Right cardiac atrium (tissue), 5 donors: Measurements from ENCODE around the gene VPS41. TPM values are rescaled to one million over a fixed set of nuclear protein-coding genes. Genes with fewer than 3 reads are reported as not detected.

Experiments used
- ATAC-seq, 2 donors: fragments of 200-7000 bp; cut with Tn5 transposase; one replicate each; pipeline versions ENCODE4 v1.8.0 to v1.9.1; 2020; ENCODE audit warnings: moderate library complexity in 2 of 2, mild to moderate bottlenecking in 1 of 2
- DNase-seq, 3 donors: peaks; one replicate each; pipeline ENCODE4 v3.0.0-alpha.2; 2020
- H3K27ac ChIP-seq: one replicate; pipeline ENCODE4 v1.5.1; 2013; ENCODE audit warnings: mild to moderate bottlenecking, low read length, control low read depth, moderate library complexity
- H3K27me3 ChIP-seq: one replicate; pipeline ENCODE4 v1.6.1; 2013; ENCODE audit not compliant: control insufficient read depth, insufficient read depth
- H3K4me1 ChIP-seq: one replicate; pipeline ENCODE4 v1.6.1; 2013; ENCODE audit warnings: low read length; ENCODE audit not compliant: control insufficient read depth, insufficient read depth
- H3K4me3 ChIP-seq: one replicate; pipeline ENCODE4 v1.5.1; 2013; ENCODE audit warnings: low read length, control low read depth
- H3K9me3 ChIP-seq: one replicate; pipeline ENCODE4 v1.6.1; 2013; ENCODE audit warnings: low read length; ENCODE audit not compliant: control insufficient read depth
- WGBS: extraction: QIAGEN DNeasy Blood & Tissue Kit; methylation state at CpG from one replicate; pipeline ENCODE4 v1.1.7; 2013; 5-methylcytosine and 5-hydroxymethylcytosine counted together
- intact Hi-C, 4 donors: fragments of 100-400 bp; cut with DNase I; formaldehyde crosslinking; loops; one replicate each; pipeline versions ENCODE4 v1.11.0 to v1.14.0; 2022 to 2023
- polyA plus RNA-seq: library from polyadenylated mRNA; stranded (reverse); fragments of 200-250 nt; gene quantifications from one replicate; pipeline ENCODE4 v1.2.3, GENCODE V29; 2013
- total RNA-seq, 4 donors: library from RNA; stranded (reverse); fragmentation: NEBNext Ultra II Directional; extraction: Animal tissue kit (Norgen Biotek cat#: 25700); gene quantifications; one replicate each; pipeline ENCODE4 v1.2.1, GENCODE V29; 2021
- donor health status: healthy with polysubstance abuse.
- donor health status: DM: no; HTN: yes; CAD: no.
- donor health status: DM: no; HTN: no; CAD: no.
- donor health status: DM: no; HTN: yes; CAD: no; lungs with severe emphysema.
- donor health status: DM: yes; HTN: yes; CAD: no.

Gene VPS41
- total and polyA plus RNA-seq, 5 donors, result 11.5 to 54.7 (median 45.5) TPM

- no peaks in the 10 kb centered on the region for H3K4me1 ChIP-seq
- no peaks in the 10 kb centered on the region for H3K9me3 ChIP-seq
- ATAC-seq (no peak), DNase-seq (no peak)
- WGBS, result 98% methylated on average over 4 of the region's 4 CpGs
- intact Hi-C loops, result no loop called here
- no peak overlapping the region for H3K27ac ChIP-seq
- no peak overlapping the region for H3K4me3 ChIP-seq
- no peaks in the 10 kb centered on the region for H3K27me3 ChIP-seq
Observed at GRCh38 chr7:38727184-38727940, 181.6 kb downstream of the VPS41 start.

GRCh38 chr7:38723327-38723726 is 185.7 kb downstream of the VPS41 start:
- intact Hi-C loops, result no loop called here
- no peak for DNase-seq
- Histone ChIP-seq H3K4me1 (no peaks in the 10 kb centered on the region), H3K9me3 (no peaks in the 10 kb centered on the region), H3K4me3 (no peak overlapping the region), H3K27me3 (no peaks in the 10 kb centered on the region), H3K27ac (no peak overlapping the region)
- 97% methylated on average over 10 of the region's 10 CpGs for WGBS
- ATAC-seq, result no peak

DNA sequence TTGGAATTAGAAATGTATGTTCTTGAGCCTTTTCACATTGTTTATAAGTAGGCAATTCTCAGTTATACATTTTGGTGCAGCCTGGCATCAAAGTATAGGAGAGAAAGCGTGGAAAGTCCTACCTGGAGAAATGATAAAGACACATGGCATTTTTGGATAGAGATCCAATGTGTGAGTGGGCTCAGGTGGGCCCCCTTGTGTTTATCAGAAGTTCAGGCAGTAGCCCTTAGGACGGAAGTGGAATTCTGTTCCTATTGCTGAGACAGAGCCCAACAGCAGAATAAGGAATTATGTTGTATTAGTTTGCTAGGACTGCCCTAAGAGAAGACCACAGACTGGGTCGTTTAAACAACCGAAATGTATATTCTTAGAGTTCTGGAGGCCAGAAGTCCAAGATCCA is 192.6 kb downstream of the VPS41 start:
- 90% methylated on average over 4 of the region's 4 CpGs for WGBS
- Histone ChIP-seq H3K4me1 (no peaks in the 10 kb centered on the region), H3K9me3 (no peaks in the 10 kb centered on the region), H3K27ac (no peak overlapping the region), H3K4me3 (no peak overlapping the region), H3K27me3 (no peaks in the 10 kb centered on the region)
- DNase-seq, result no peak
- intact Hi-C loops, result no loop called here
- no peak for ATAC-seq

- Histone ChIP-seq H3K27ac (no peak overlapping the region), H3K4me3 (no peak overlapping the region), H3K27me3 (no peaks in the 10 kb centered on the region), H3K9me3 (no peaks in the 10 kb centered on the region), H3K4me1 (no peaks in the 10 kb centered on the region)
- ATAC-seq (no peak), DNase-seq (no peak)
- intact Hi-C loops, result no loop called here
- 73% methylated on average over 4 of the region's 4 CpGs for WGBS
Observed at GRCh38 chr7:38709123-38709522, 199.9 kb downstream of the VPS41 start.

GRCh38 chr7:38704751-38705150 is 204.2 kb downstream of the VPS41 start:
- ATAC-seq, result no peak

GRCh38 chr7:38704041-38704547 is 204.9 kb downstream of the VPS41 start:
- no peak overlapping the region for H3K27ac ChIP-seq
- ATAC-seq, result no peak
- H3K27me3 ChIP-seq, result no peaks in the 10 kb centered on the region
- DNase-seq, result no peak
- H3K4me1 ChIP-seq, result no peaks in the 10 kb centered on the region
- no peak overlapping the region for H3K4me3 ChIP-seq
- intact Hi-C loops, result no loop called here
- no peaks in the 10 kb centered on the region for H3K9me3 ChIP-seq
- 74% methylated on average over 4 of the region's 4 CpGs for WGBS

More at GRCh38 chr7:38704751-38705150, 204.2 kb downstream of the VPS41 start:
- H3K27ac ChIP-seq, result no peak overlapping the region
- H3K4me3 ChIP-seq, result no peak overlapping the region
- no peak for DNase-seq
- H3K27me3 ChIP-seq, result no peaks in the 10 kb centered on the region
- H3K9me3 ChIP-seq, result no peaks in the 10 kb centered on the region
- intact Hi-C loops, result no loop called here
- H3K4me1 ChIP-seq, result no peaks in the 10 kb centered on the region

DNA sequence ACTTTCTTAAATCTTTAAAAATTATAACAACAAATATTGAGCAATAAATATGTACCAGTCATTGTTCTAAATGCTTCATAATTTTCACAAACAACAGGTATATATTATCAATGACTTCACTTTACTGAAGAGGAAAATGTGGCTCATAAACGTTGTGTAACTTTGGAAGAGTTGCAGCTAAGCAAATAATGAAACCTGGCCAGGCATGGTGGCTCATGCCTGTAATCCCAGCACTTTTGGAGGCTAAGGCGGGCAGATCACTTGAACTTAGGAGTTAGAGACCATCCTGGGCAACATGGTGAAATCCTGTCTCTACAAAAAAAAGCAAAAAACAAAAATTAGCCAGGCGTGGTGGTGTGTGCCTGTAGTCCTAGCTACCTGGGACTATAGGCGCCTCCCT is 205.9 kb downstream of the VPS41 start:
- Histone ChIP-seq H3K27me3 (no peaks in the 10 kb centered on the region), H3K9me3 (no peaks in the 10 kb centered on the region), H3K27ac (no peak overlapping the region), H3K4me1 (no peaks in the 10 kb centered on the region), H3K4me3 (no peak overlapping the region)
- WGBS, result 81% methylated on average over 4 of the region's 4 CpGs
- DNase-seq (no peak), ATAC-seq (no peak)
- intact Hi-C loops, result no loop called here

DNA sequence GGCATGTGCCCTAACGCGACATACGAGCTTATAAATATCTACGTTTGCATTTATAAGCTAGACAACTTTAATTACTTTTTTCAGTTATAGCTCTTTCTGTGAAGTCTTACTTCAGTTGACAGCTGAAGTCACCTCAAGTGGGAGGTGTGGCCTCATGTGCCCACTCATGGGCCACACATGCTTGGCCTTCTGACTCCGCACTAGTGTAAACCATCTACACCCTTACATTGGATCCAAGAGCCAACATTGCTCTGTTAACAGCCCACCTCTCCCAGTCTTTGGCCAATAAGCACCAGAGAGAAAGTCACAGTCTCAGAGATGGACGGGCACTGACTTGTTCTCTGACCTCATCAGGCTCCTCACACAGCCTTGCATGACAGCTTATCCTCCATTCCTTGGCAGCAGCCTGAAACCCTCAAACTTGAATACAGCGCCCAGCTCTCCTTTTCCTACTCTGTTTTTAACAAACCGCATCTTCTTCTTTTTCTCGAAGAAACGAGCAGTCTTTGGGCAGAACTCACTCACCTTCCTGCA is 206.9 kb downstream of the VPS41 start:
- Histone ChIP-seq H3K4me3 (no peak overlapping the region), H3K9me3 (no peaks in the 10 kb centered on the region), H3K27me3 (no peaks in the 10 kb centered on the region), H3K27ac (no peak overlapping the region), H3K4me1 (no peaks in the 10 kb centered on the region)
- DNase-seq (no peak), ATAC-seq (no peak)
- WGBS, result 86% methylated on average over 10 of the region's 10 CpGs
- intact Hi-C loops, result no loop called here

GRCh38 chr7:38700116-38700515 is 208.9 kb downstream of the VPS41 start:
- Histone ChIP-seq H3K27me3 (no peaks in the 10 kb centered on the region), H3K27ac (no peak overlapping the region), H3K4me3 (no peak overlapping the region), H3K4me1 (no peaks in the 10 kb centered on the region), H3K9me3 (no peaks in the 10 kb centered on the region)
- 59% methylated on average over 5 of the region's 5 CpGs for WGBS
- intact Hi-C loops, result no loop called here
- DNase-seq, result no peak
- no peak for ATAC-seq

DNA sequence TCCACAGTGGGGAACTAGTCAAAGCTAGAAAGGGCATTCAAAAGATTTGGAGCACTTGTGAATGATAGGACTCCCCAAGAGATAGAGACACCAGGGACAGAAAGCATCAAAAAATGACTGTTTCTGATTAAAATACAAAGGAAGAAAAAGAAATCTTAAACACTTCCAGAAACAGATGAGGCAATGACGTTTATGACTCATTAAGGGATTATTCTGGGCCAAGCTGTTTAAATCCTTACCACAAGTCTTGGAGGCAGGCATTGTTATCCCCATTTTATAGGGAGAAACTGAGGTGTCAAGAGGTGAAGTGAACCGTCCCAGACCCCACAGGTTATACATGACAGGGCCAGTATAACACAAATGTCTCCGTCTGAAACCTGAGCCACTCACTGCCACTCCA is 209.5 kb downstream of the VPS41 start:
- Histone ChIP-seq H3K4me1 (no peaks in the 10 kb centered on the region), H3K27me3 (no peaks in the 10 kb centered on the region), H3K9me3 (no peaks in the 10 kb centered on the region), H3K27ac (no peak overlapping the region), H3K4me3 (no peak overlapping the region)
- ATAC-seq (no peak), DNase-seq (no peak)
- intact Hi-C loops, result loop anchor here in 1 of 4 donors (10.0 kb wide), 1 partner anchor 925 kb away; no protein-coding TSS in a partner anchor
- WGBS, result 67% methylated on average over 3 of the region's 3 CpGs

- H3K27ac ChIP-seq, result no peak overlapping the region
- H3K9me3 ChIP-seq, result no peaks in the 10 kb centered on the region
- no peaks in the 10 kb centered on the region for H3K27me3 ChIP-seq
- 54% methylated on average over 3 of the region's 3 CpGs for WGBS
- intact Hi-C loops, result loop anchor here in 1 of 4 donors (10.0 kb wide), 1 partner anchor 920 kb away; no protein-coding TSS in a partner anchor
- no peak overlapping the region for H3K4me3 ChIP-seq
- DNase-seq (no peak), ATAC-seq (no peak)
- no peaks in the 10 kb centered on the region for H3K4me1 ChIP-seq
Observed at GRCh38 chr7:38694326-38694725, 214.7 kb downstream of the VPS41 start.
